Stimulated activated naive CD8-positive, alpha-beta T cell treated with anti-CD3 and anti-CD28 coated beads, Interleukin-15, amount 100 ng/mL, for 72 hours (primary cell): ENCODE results near the gene U2AF1L4.

Source experiments
- ATAC-seq: fragments of 150-1000 bp; cut with Tn5 transposase; 2 replicates; pipeline ENCODE4 v1.10.0; 2021; ENCODE audit warnings: mild to moderate bottlenecking, moderate library complexity
- DNase-seq, 2 donors: peaks; one replicate each; pipeline ENCODE4 v3.0.0; 2021 to 2022
- H3K27ac Mint-ChIP-seq, 2 donors: one replicate each; pipeline ENCODE4 v1.8.0; 2022; ENCODE audit warnings: mild to moderate bottlenecking in 2 of 2, mixed read lengths in 2 of 2, moderate library complexity in 2 of 2
- H3K27me3 Mint-ChIP-seq: one replicate; pipeline ENCODE4 v1.8.0; 2022; ENCODE audit warnings: mixed read lengths
- H3K4me1 Mint-ChIP-seq: one replicate; pipeline ENCODE4 v1.8.0; 2022; ENCODE audit warnings: mild to moderate bottlenecking, mixed read lengths
- H3K4me3 Mint-ChIP-seq, 2 donors: one replicate each; pipeline ENCODE4 v1.8.0; 2022; ENCODE audit warnings: mild to moderate bottlenecking in 2 of 2, mixed read lengths in 2 of 2, moderate library complexity in 1 of 2
- H3K9me3 Mint-ChIP-seq, 2 donors: one replicate each; pipeline ENCODE4 v1.8.0; 2022; ENCODE audit warnings: mixed read lengths in 2 of 2

The U2AF1L4 gene

DNA sequence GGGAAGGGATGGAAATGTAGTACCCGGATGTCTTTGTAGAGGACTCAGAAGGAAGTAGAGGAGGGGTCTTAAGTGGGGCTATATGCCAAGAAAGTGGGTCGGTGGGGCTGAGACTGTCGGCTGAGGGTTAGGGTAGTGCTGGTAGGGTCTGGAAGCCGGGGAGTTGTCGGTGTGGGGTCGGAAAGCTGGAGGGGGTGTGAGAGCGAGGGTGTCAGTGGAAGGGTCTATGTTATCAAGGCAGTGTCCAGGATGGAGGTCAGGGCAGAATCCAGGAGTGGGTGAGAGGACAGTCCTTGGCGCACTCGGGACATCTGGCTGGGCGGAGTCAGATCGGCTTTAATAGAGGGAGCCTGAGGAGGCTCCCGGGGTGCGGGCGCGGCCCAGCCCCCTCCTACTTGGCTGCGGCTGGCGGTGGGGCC is 9.9 kb upstream of the U2AF1L4 start:
- ATAC-seq (no peak), DNase-seq (no peak)
- Mint-ChIP-seq H3K27me3 (peaks cover 13% of the 10 kb centered on the region), H3K27ac (peak overlapping the region in 1 of 2 donors; percentile 52), H3K9me3 (no peaks in the 10 kb centered on the region), H3K4me3 (peak overlapping the region; percentile 30 to 94), H3K4me1 (peaks cover 47% of the 10 kb centered on the region)

GRCh38 chr19:35754370-35755130 is 9.3 kb upstream of the U2AF1L4 start:
- H3K4me3 Mint-ChIP-seq: peak overlapping the region in 1 of 2 donors; percentile 30
- no peak for ATAC-seq

GRCh38 chr19:35753634-35754369 is 8.6 kb upstream of the U2AF1L4 start:
- DNase-seq (no peak), ATAC-seq (no peak)
- Mint-ChIP-seq H3K4me1 (peaks cover 47% of the 10 kb centered on the region), H3K27me3 (peaks cover 13% of the 10 kb centered on the region), H3K9me3 (no peaks in the 10 kb centered on the region), H3K27ac (no peak overlapping the region), H3K4me3 (no peak overlapping the region)

More at GRCh38 chr19:35754370-35755130, 9.3 kb upstream of the U2AF1L4 start:
- H3K27ac Mint-ChIP-seq: no peak overlapping the region
- no peak for DNase-seq
- peaks cover 47% of the 10 kb centered on the region for H3K4me1 Mint-ChIP-seq
- H3K27me3 Mint-ChIP-seq: peaks cover 13% of the 10 kb centered on the region
- H3K9me3 Mint-ChIP-seq: no peaks in the 10 kb centered on the region

DNA sequence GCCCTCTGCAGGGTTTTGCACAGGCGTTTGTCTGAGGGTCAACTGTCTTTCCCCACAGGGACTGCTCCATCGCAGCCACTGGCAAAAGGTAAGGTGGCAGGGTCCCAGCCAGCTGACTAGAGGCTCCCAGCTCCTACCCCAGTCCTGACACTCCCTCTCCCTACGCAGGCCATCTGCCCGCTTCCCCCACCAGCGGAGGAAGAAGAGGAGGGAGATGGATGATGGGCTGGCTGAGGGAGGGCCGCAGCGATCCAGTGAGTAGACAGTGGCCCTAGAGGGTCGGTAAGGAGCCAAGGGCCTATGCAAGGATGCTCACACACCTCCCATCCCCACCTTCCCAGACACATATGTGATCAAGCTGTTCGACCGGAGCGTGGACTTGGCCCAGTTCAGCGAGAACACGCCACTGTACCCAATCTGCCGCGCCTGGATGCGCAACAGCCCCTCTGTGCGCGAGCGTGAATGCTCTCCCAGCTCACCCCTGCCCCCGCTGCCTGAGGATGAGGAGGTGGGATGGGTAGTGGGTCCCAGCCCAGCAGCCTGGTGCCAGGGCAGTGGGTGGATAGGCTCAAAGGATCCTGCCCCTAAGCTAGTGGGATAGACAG is 7.6 kb upstream of the U2AF1L4 start:
- H3K9me3 Mint-ChIP-seq: no peaks in the 10 kb centered on the region
- ATAC-seq: no peak
- no peak for DNase-seq

GRCh38 chr19:35751839-35752745 is 6.9 kb upstream of the U2AF1L4 start:
- H3K27me3 Mint-ChIP-seq: peaks cover 13% of the 10 kb centered on the region
- H3K4me1 Mint-ChIP-seq: peaks cover 53% of the 10 kb centered on the region
- DNase-seq: no peak
- no peaks in the 10 kb centered on the region for H3K9me3 Mint-ChIP-seq
- H3K27ac Mint-ChIP-seq: peak overlapping the region in 1 of 2 donors; percentile 73
- H3K4me3 Mint-ChIP-seq: no peak overlapping the region
- no peak for ATAC-seq

More for the DNA sequence above, 7.6 kb upstream of the U2AF1L4 start:
- no peak overlapping the region for H3K4me3 Mint-ChIP-seq
- peaks cover 13% of the 10 kb centered on the region for H3K27me3 Mint-ChIP-seq
- no peak overlapping the region for H3K27ac Mint-ChIP-seq
- peaks cover 53% of the 10 kb centered on the region for H3K4me1 Mint-ChIP-seq

GRCh38 chr19:35750167-35750566 is 4.9 kb upstream of the U2AF1L4 start:
- Mint-ChIP-seq H3K27me3 (no peaks in the 10 kb centered on the region), H3K9me3 (no peaks in the 10 kb centered on the region), H3K27ac (no peak overlapping the region), H3K4me3 (peak overlapping the region; percentile 39 to 86), H3K4me1 (peaks cover 53% of the 10 kb centered on the region)
- no peak for DNase-seq
- ATAC-seq: no peak

GRCh38 chr19:35748106-35749020 is 3.1 kb upstream of the U2AF1L4 start, which contains the start of gene LIN37:
Gene LIN37, plus strand, starts transcription at chr19:35748576. Its CDS starts 149 bp downstream, at chr19:35748725.
- Mint-ChIP-seq H3K9me3 (no peaks in the 10 kb centered on the region), H3K4me3 (peak within 1 kb of the TSS; percentile 86 to 100), H3K4me1 (peaks cover 59% of the 10 kb centered on the region), H3K27ac (peak within 1 kb of the TSS; percentile 90 to 99), H3K27me3 (no peaks in the 10 kb centered on the region)
- ATAC-seq: peak; percentile 83
- DNase-seq: peak; percentile 97 to 99

DNA sequence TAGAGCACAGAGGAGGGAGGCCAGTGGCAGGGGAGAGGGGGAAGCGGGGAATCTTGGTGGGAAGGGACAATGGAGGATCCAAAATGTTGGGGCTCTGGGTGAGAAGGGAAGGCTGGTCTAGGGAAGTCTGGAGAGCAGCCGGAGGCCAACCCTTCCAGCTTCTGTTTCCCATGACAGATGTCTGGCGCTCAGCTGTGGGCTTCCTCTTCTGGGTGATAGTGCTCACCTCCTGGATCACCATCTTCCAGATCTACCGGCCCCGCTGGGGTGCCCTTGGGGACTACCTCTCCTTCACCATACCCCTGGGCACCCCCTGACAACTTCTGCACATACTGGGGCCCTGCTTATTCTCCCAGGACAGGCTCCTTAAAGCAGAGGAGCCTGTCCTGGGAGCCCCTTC is 1.3 kb upstream of the U2AF1L4 start:
- Mint-ChIP-seq H3K27ac (peak overlapping the region; percentile 88 to 99), H3K4me3 (peak overlapping the region; percentile 97 to 100), H3K27me3 (no peaks in the 10 kb centered on the region), H3K9me3 (no peaks in the 10 kb centered on the region), H3K4me1 (peaks cover 70% of the 10 kb centered on the region)
- DNase-seq: no peak
- no peak for ATAC-seq

GRCh38 chr19:35746087-35746462 is 857 bp upstream of the U2AF1L4 start:
- ATAC-seq (no peak), DNase-seq (no peak)
- Mint-ChIP-seq H3K9me3 (no peaks in the 10 kb centered on the region), H3K4me3 (peak overlapping the region; percentile 97 to 100), H3K4me1 (peaks cover 70% of the 10 kb centered on the region), H3K27me3 (no peaks in the 10 kb centered on the region), H3K27ac (peak overlapping the region; percentile 99 to 100)

DNA sequence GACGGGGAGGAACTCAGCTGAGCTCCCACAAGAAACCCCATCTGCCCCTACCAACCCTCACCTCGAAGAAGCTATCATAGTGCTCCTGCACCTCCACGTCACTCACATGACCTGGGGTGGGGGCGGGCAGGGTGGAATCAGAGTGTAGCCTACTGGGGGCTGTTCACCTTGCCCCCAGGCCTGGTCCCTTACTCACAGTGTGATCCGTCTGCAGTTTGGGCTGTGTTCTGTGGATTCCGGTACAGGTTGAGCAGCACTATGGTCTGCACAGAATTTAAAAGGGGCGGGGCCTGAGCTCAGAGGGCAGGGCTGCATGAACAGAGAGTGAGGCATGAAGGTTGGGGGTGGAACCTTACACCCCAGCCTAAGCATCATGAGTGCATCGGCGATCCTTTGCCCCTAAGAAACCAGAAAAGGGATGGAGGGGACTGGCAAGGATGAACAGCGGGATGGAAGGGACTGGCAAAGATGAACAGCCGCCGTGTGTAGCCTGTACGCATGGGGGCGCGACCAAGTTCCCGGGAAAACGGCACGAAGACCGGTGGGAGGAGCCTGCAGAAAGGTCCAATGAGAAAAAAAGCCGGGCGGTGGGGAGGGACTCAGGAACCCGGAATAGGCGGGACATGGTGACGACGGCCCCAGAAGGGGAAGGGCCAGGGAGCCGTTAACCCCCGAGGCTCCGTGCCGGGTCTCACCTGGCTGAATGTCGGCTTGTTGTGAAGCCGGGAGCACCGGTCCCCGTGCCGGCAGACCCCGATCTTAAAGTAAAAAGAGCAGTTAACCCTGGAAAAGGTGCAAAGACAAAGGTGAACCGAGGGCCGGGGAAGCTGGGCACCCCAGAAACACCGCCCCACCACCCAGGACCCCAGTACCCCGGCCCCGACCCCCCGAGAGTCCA is 539 bp downstream of the U2AF1L4 start:
- H3K4me1 Mint-ChIP-seq: peaks cover 65% of the 10 kb centered on the region
- no peaks in the 10 kb centered on the region for H3K9me3 Mint-ChIP-seq
- DNase-seq (peak; percentile 91), ATAC-seq (peak; percentile 62)
- peak overlapping the region; percentile 97 to 100 for H3K4me3 Mint-ChIP-seq
- H3K27me3 Mint-ChIP-seq: no peaks in the 10 kb centered on the region
- H3K27ac Mint-ChIP-seq: peak overlapping the region; percentile 99 to 100

GRCh38 chr19:35743640-35744429 is 1.4 kb downstream of the U2AF1L4 start:
- Mint-ChIP-seq H3K4me1 (peaks cover 65% of the 10 kb centered on the region), H3K27me3 (no peaks in the 10 kb centered on the region), H3K27ac (peak overlapping the region; percentile 99 to 100), H3K4me3 (peak overlapping the region; percentile 97 to 100), H3K9me3 (no peaks in the 10 kb centered on the region)
- ATAC-seq (no peak), DNase-seq (no peak)

GRCh38 chr19:35742121-35742724 is 3.0 kb downstream of the U2AF1L4 start, which contains the start of gene IGFLR1:
Gene IGFLR1, minus strand, starts transcription at chr19:35742452. Its CDS starts 1,272 bp downstream, at chr19:35741180.
- peak; percentile 1 for ATAC-seq
- Mint-ChIP-seq H3K4me3 (peak within 1 kb of the TSS; percentile 97 to 100), H3K9me3 (no peaks in the 10 kb centered on the region), H3K4me1 (peaks cover 63% of the 10 kb centered on the region), H3K27ac (peak within 1 kb of the TSS; percentile 99), H3K27me3 (no peaks in the 10 kb centered on the region)
- peak; percentile 82 to 85 for DNase-seq
